B cell (primary cell): ENCODE data around the gene SOX9. TPM values are rescaled to one million over a fixed set of nuclear protein-coding genes. Genes with fewer than 3 reads are reported as not detected.

Source experiments
- ATAC-seq: fragments of 200-7000 bp; cut with Tn5 transposase; one replicate; pipeline ENCODE4 v1.10.0; 2021; ENCODE audit warnings: low read depth, mild to moderate bottlenecking, moderate number of reproducible peaks, moderate library complexity
- CTCF ChIA-PET: fragments of 350-600 bp; sonication (Branson Sonifier 250); formaldehyde crosslinking; loops from one replicate; lab custom pipeline; 2021; ENCODE audit warnings: antibody characterized with exemption, inconsistent platforms; lab: Charles Lee
- POLR2A ChIA-PET: fragments of 350-600 bp; sonication (Branson Sonifier 250); formaldehyde crosslinking; loops from one replicate; lab custom pipeline; 2021; ENCODE audit warnings: antibody characterized with exemption; lab: Charles Lee
- DNase-seq: peaks from one replicate; pipeline ENCODE4 v3.0.0; 2013
- H2AFZ ChIP-seq: 2 replicates; pipeline ENCODE4 v1.6.1; 2012; ENCODE audit warnings: mild to moderate bottlenecking, low read depth, low read length; ENCODE audit not compliant: insufficient read depth, poor library complexity, severe bottlenecking
- H3K27ac ChIP-seq, 2 donors: 1 replicate in 1 of 2; 2 replicates in 1 of 2; pipeline ENCODE4 v1.5.1; 2012 to 2013; ENCODE audit warnings: low read length in 2 of 2, mild to moderate bottlenecking in 2 of 2, moderate library complexity in 1 of 2
- H3K27me3 ChIP-seq, 4 experiments: fragments of 200-600 bp in 1 of 4; sonication (generic) in 1 of 4; replicated peaks in 1 of 4; 1 replicate in 2 of 4; 2 replicates in 2 of 4; pipeline versions ENCODE4 v1.6.1 to v1.7.0; 2013 to 2016; ENCODE audit warnings: low read length in 3 of 4, mild to moderate bottlenecking in 2 of 4, mixed read lengths in 1 of 4, moderate library complexity in 1 of 4; ENCODE audit not compliant: insufficient read depth in 4 of 4, control insufficient read depth in 3 of 4; ENCODE audit errors: control extremely low read depth in 1 of 4
- H3K36me3 ChIP-seq, 2 experiments: replicated peaks in 1 of 2; 1 replicate in 1 of 2; 2 replicates in 1 of 2; pipeline versions ENCODE4 v1.6.1 to v1.7.1; 2013; ENCODE audit warnings: low read length in 1 of 2; ENCODE audit not compliant: insufficient read depth in 2 of 2, control insufficient read depth in 1 of 2; ENCODE audit errors: control extremely low read depth in 1 of 2, extremely low read depth in 1 of 2
- H3K4me1 ChIP-seq, 2 donors: fragments of 200-600 bp in 1 of 2; sonication (generic) in 1 of 2; 1 replicate in 1 of 2; 2 replicates in 1 of 2; pipeline versions ENCODE4 v1.5.1 to v1.6.1; 2013 to 2017; ENCODE audit warnings: low read length in 2 of 2; ENCODE audit not compliant: control insufficient read depth in 2 of 2, insufficient read depth in 2 of 2
- H3K4me2 ChIP-seq: replicated peaks from 2 replicates; pipeline ENCODE3; 2012; ENCODE audit warnings: mild to moderate bottlenecking, low read depth, low read length; ENCODE audit not compliant: poor library complexity, severe bottlenecking
- H3K4me3 ChIP-seq, 5 experiments: fragments of 200-600 bp in 1 of 5; sonication (generic) in 1 of 5; 1 replicate in 3 of 5; 2 replicates in 2 of 5; pipeline versions ENCODE4 v1.5.1 to v1.7.0; 2011 to 2016; ENCODE audit warnings: low read length in 4 of 5, mild to moderate bottlenecking in 4 of 5, low read depth in 2 of 5, control low read depth in 1 of 5, moderate library complexity in 1 of 5; ENCODE audit not compliant: insufficient read depth in 1 of 5; ENCODE audit errors: control extremely low read depth in 1 of 5, extremely low read depth in 1 of 5
- H3K79me2 ChIP-seq: fragments of 200-600 bp; sonication (generic); one replicate; pipeline ENCODE4 v1.6.0; 2016; ENCODE audit warnings: low read length; ENCODE audit not compliant: control insufficient read depth, insufficient read depth
- H3K9ac ChIP-seq: fragments of 200-600 bp; sonication (generic); 2 replicates; pipeline ENCODE4 v1.6.1; 2017; ENCODE audit warnings: mild to moderate bottlenecking, low read length, moderate library complexity
- H3K9me3 ChIP-seq, 3 donors: one replicate each; pipeline versions ENCODE4 v1.6.1 to v1.7.1; 2013; ENCODE audit warnings: low read length in 2 of 3; ENCODE audit not compliant: control insufficient read depth in 2 of 3, insufficient read depth in 1 of 3; ENCODE audit errors: control extremely low read depth in 1 of 3
- H4K20me1 ChIP-seq: 2 replicates; pipeline ENCODE4 v1.6.0; 2012; ENCODE audit warnings: mild to moderate bottlenecking, low read length; ENCODE audit not compliant: insufficient read depth, control insufficient read depth, poor library complexity, severe bottlenecking
- H3K27ac Mint-ChIP-seq: one replicate; pipeline ENCODE4 v1.8.0; 2021; ENCODE audit warnings: mixed read lengths
- H3K27me3 Mint-ChIP-seq: one replicate; pipeline ENCODE4 v1.8.0; 2021; ENCODE audit warnings: mixed read lengths
- H3K4me1 Mint-ChIP-seq: one replicate; pipeline ENCODE4 v1.8.0; 2021; ENCODE audit warnings: mixed read lengths
- H3K4me3 Mint-ChIP-seq: one replicate; pipeline ENCODE4 v1.8.0; 2021; ENCODE audit warnings: mixed read lengths
- H3K9me3 Mint-ChIP-seq: one replicate; pipeline ENCODE4 v1.8.0; 2022; ENCODE audit warnings: mixed read lengths; ENCODE audit not compliant: insufficient read depth
- CTCF ChIP-seq: fragments of 200-600 bp; IDR thresholded peaks from one replicate; pipeline ENCODE4 v1.8.0; 2022; ENCODE audit warnings: antibody characterized with exemption, mild to moderate bottlenecking
- EZH2 ChIP-seq: IDR thresholded peaks from 2 replicates; pipeline ENCODE4 v1.6.1; 2012; ENCODE audit warnings: borderline replicate concordance, low read depth, mild to moderate bottlenecking, moderate library complexity, low read length; ENCODE audit not compliant: insufficient read depth, poor library complexity, severe bottlenecking
- WGBS: methylation state at CpG from one replicate; pipeline ENCODE4 v1.1.5; 2013; ENCODE audit warnings: missing lambda C conversion rate; ENCODE audit not compliant: insufficient coverage; 5-methylcytosine and 5-hydroxymethylcytosine counted together
- intact Hi-C: fragments of 100-400 bp; cut with micrococcal nuclease; formaldehyde crosslinking; loops from one replicate; pipeline ENCODE4 v1.10.0; 2022
- polyA plus RNA-seq: library from polyadenylated mRNA; depleted of rRNA; stranded (reverse); fragments of >200 nt; gene quantifications from 2 replicates; pipeline ENCODE4 v1.2.3, GENCODE V29; 2012
- total RNA-seq, 2 donors: library from RNA; stranded (reverse); fragments of 120-200 nt in 1 of 2; gene quantifications; 1 replicate in 1 of 2; 2 replicates in 1 of 2; pipeline versions ENCODE4 v1.2.3 to v1.2.4, GENCODE V29; 2013 to 2022

The SOX9 gene
- total and polyA plus RNA-seq, 2 donors (not counting 1 experiment from before 2014, with no cell fraction given): 0.03 TPM; not detected in 1

- Histone ChIP-seq H3K4me3 (no peak overlapping the region), H3K4me2 (no peak overlapping the region), H3K4me1 (peaks cover 2 to 8% of the 10 kb centered on the region in 2 donors), H3K36me3 (no peaks in the 10 kb centered on the region), H2AFZ (no peak overlapping the region), H3K27me3 (peaks cover 0 to 36% (median 21%) of the 10 kb centered on the region in 4 experiments), H4K20me1 (no peaks in the 10 kb centered on the region), H3K79me2 (no peaks in the 10 kb centered on the region), H3K9ac (no peak overlapping the region), H3K27ac (no peak overlapping the region), H3K9me3 (peaks cover 0 to 30% (median 0%) of the 10 kb centered on the region in 3 donors)
- WGBS: 96% methylated on average over 4 of the region's 4 CpGs
- ATAC-seq (no peak), DNase-seq (no peak)
- Mint-ChIP-seq H3K4me3 (no peak overlapping the region), H3K4me1 (peaks cover 4% of the 10 kb centered on the region), H3K27me3 (peaks cover 44% of the 10 kb centered on the region), H3K9me3 (peaks cover 2% of the 10 kb centered on the region), H3K27ac (no peak overlapping the region)
- ChIA-PET POLR2A (no interaction called here), CTCF (no interaction called here)
- intact Hi-C loops: no loop called here
- TF ChIP-seq CTCF (no peak), EZH2 (no peak)
Measured at GRCh38 chr17:72113751-72114150, 7.1 kb upstream of the SOX9 start.

DNA sequence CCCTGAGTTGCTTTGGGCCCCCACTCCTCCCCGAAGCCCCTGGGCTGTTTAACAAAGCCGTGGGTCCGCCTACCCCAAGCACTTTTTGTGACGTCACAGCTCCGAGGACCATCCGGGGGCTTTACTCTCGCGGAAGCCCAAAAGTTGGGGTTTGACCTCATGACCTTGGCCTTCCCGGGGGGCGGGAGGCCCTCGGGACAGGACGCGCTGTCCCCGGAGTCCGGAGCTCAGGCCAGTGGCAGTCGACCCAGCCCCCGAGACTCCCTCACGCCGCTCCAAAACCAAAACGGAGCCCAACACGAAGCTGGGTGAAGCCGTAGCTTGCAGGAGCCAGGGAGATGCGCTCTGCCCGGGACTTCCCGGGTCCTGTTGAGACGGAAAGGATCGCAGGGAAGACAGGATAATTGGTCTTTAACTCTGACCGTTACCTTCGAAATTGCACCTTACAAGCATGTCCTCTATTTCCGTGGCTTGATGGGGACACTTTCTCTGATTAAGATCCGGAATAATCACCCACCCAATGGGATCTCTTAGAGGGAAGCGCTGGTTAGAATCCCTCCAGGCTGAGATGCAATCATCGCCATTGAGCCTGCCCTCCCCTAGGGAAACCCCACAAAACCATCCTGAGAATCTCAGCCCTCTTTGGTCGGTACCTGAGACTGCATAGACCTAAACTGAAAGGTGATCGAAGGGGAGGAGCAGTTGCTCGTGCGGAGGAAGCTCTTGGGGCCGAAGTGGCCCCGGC is 4.9 kb upstream of the SOX9 start:
- H3K27ac Mint-ChIP-seq: no peak overlapping the region

More for the DNA sequence above, 4.9 kb upstream of the SOX9 start:
- peaks cover 6% of the 10 kb centered on the region for H3K4me1 Mint-ChIP-seq
- POLR2A ChIA-PET: no interaction called here
- ATAC-seq (no peak), DNase-seq (no peak)
- Histone ChIP-seq H3K4me1 (peaks cover 2 to 8% of the 10 kb centered on the region in 2 donors), H3K4me2 (no peak overlapping the region), H3K79me2 (no peaks in the 10 kb centered on the region), H3K36me3 (no peaks in the 10 kb centered on the region), H3K9ac (no peak overlapping the region), H3K4me3 (no peak overlapping the region), H3K27ac (no peak overlapping the region), H2AFZ (peak overlapping the region; percentile 21), H4K20me1 (no peaks in the 10 kb centered on the region), H3K9me3 (peaks cover 0 to 39% (median 0%) of the 10 kb centered on the region in 3 donors), H3K27me3 (peaks cover 0 to 52% (median 25%) of the 10 kb centered on the region in 4 experiments)
- TF ChIP-seq CTCF: no peak
- TF ChIP-seq EZH2: no peak
- no peaks in the 10 kb centered on the region for H3K9me3 Mint-ChIP-seq
- H3K4me3 Mint-ChIP-seq: no peak overlapping the region
- CTCF ChIA-PET: no interaction called here
- intact Hi-C loops: no loop called here
- WGBS: 9% methylated on average over 35 of the region's 39 CpGs
- H3K27me3 Mint-ChIP-seq: peaks cover 52% of the 10 kb centered on the region
